Forelimb muscle (tissue), 1 donor: ENCODE data around the gene CAMTA1. TPM values are rescaled to one million over a fixed set of nuclear protein-coding genes. Genes with fewer than 3 reads are reported as not detected.

Source experiments
- DNase-seq: peaks from one replicate; pipeline ENCODE4 v3.0.0-alpha.2; 2013; ENCODE audit warnings: low read depth
- polyA plus RNA-seq: library from polyadenylated mRNA; unstranded; fragments of 120-200 nt; gene quantifications from one replicate; pipeline ENCODE4 v1.2.1, GENCODE V29; 2013; ENCODE audit not compliant: insufficient read length

CAMTA1 gene
- polyA plus RNA-seq, 1 donor = 43.5 TPM

GRCh38 chr1:7449750-7450149 lies 664.5 kb downstream of the CAMTA1 start:
- DNase-seq = no peak

- no peak for DNase-seq
These were observed 665.6 kb downstream of the CAMTA1 start for GRCh38 chr1:7450838-7451237.

DNA sequence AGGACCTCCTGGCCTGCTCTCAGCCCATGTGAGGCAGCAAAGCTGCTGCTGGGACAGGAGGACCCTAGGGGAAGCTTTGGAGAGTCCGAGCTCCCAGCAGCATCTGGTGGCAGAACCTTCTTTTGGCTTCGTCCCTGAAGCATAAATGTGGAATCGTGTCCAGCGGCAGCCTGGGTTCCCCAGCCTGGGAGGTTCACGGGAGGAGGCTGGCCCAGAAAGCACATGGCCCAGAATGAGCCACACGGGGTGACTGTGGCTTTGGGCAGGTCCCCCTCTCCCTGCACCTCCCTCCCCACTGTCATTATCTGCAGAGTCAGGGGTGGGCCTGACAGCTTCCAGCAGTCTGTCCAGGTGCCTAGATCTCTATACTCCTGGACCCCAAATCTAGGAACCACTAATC lies 667.8 kb downstream of the CAMTA1 start:
- DNase-seq = no peak

GRCh38 chr1:7454052-7454815 lies 669.0 kb downstream of the CAMTA1 start:
- DNase-seq = no peak

GRCh38 chr1:7454895-7455784 lies 669.9 kb downstream of the CAMTA1 start:
- DNase-seq = no peak

GRCh38 chr1:7455796-7456721 lies 670.8 kb downstream of the CAMTA1 start:
- no peak for DNase-seq

- no peak for DNase-seq
These were observed 671.4 kb downstream of the CAMTA1 start for GRCh38 chr1:7456722-7457082.

GRCh38 chr1:7457811-7458210 lies 672.6 kb downstream of the CAMTA1 start:
- DNase-seq = no peak

GRCh38 chr1:7458946-7459345 lies 673.7 kb downstream of the CAMTA1 start:
- no peak for DNase-seq

GRCh38 chr1:7459914-7460313 lies 674.7 kb downstream of the CAMTA1 start:
- DNase-seq = no peak

- DNase-seq = no peak
These were observed 675.6 kb downstream of the CAMTA1 start for GRCh38 chr1:7460807-7461206.

DNA sequence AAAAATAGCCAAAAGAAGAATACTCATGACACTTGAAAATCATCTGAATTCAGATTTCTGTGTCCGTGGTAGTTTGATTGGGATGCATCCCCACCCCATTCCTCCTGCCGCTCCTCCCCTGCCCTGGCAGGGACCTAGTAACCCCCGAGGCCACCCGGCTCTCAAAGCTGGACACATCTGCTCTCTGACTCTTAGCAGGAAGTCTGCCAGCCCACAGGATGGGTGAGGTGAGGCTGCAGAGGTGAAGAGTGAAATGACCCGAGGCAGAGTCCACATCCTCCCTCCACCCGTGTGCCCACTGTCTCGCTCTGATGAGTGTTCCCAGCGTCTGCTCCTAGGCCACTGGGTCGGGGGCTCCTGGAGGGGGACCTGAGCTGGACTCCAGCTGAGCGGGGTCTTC lies 677.4 kb downstream of the CAMTA1 start:
- DNase-seq = no peak

DNA sequence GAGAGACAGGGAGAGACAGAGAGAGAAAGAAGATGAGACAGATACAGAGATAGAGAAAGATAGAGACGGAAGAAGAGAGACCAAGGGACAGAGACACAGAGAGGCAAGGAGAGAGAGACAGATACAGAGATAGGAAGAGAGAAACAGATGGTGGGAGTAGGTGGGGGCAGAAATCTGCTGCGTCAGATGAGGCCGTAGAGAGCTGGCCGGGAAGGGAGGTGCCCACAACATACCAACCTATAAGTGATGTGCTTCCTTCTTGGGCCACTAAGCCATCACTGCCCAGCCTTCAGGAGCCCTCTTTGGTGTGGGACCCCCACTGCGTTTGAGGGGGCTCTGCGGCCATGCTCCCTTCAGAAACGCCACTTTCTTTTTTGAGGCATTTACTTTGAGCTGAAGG lies 678.3 kb downstream of the CAMTA1 start:
- DNase-seq = no peak

GRCh38 chr1:7464736-7465135 lies 679.5 kb downstream of the CAMTA1 start:
- no peak for DNase-seq

DNA sequence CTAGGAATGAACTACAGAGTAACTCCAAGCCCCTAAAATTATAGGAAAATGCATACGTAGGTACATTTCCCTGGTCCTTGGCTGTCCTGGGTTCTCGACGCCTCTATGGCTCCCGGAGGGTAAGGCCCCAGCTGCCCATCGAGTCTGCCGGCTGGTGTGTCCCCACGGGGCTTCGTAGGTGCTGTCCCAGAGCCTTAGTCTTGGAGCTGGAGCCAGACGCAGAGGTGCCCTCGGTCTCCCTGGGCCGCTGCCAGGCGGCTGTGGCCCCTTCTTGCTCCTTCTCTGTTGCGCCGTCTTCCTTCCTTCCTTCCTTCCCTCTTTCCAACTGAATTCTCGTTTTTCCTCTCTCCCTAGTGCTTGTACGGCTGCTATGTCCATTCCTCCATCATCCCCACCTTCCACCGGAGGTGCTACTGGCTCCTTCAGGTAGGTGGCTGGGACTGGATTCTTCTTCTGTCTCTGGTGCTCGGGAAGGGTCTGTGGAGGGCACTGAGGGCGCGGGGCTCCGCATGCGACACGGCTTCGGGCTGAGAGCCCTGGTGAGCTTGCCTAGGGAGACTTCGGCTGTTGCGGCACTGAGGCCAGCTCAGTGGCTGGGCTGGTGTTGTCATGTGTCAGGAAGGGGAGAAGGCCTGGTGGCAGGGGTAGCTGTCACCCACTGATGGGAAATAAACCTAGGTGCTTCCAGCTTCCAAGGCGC lies 682.4 kb downstream of the CAMTA1 start:
- DNase-seq = no peak

DNA sequence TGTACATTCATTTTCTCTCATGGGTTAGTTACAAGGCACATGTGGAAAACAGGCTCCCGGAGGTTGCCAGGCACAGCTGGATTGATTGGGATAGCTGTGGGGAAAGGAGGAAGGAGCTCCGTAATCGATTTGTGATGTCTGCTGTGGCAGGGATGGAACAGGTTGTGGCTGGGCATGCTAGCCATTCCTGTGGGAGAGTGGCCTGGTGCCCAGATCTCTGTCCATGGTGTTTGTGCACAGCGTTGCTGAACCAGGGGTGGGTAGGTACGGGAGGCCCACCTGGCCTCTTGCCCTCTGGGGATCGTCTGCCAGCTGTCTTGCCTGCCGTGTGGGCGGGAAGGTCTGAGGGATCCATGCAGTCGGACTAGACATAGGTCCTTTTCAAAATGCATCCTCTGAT lies 683.0 kb downstream of the CAMTA1 start:
- no peak for DNase-seq

DNA sequence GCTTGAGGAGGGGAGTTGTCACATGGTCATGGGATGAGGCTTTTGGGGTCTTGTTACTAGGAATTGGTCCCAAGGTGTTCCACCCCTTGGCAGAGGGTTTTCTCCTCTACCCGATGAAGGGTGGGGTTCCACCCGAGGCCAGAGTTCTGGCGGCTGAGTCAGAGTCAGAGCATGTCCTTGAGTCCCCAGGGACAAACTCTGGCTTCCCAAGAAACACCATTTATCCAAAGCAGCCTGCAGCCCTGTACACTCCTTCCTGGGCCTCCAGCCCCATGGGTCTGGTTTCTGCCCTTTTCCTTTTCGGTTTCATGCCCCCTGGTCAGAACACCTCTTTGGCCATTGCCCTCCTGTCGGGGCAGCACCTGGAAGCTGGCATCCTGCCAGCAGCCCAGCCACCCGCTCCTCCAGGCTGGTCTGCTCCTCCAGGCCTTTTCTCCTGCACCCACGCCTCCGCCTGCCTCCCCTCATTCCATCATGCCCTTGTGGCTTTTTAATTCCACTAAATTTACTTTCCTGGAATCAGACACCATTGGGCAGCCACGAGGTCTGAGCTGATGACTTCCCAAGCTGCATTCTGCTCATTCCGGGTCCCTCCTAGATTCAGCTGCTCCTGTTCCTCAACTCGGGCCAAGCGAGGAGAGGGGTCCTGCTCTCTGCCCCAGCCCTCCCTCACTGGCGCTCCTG lies 684.1 kb downstream of the CAMTA1 start:
- DNase-seq = no peak

DNA sequence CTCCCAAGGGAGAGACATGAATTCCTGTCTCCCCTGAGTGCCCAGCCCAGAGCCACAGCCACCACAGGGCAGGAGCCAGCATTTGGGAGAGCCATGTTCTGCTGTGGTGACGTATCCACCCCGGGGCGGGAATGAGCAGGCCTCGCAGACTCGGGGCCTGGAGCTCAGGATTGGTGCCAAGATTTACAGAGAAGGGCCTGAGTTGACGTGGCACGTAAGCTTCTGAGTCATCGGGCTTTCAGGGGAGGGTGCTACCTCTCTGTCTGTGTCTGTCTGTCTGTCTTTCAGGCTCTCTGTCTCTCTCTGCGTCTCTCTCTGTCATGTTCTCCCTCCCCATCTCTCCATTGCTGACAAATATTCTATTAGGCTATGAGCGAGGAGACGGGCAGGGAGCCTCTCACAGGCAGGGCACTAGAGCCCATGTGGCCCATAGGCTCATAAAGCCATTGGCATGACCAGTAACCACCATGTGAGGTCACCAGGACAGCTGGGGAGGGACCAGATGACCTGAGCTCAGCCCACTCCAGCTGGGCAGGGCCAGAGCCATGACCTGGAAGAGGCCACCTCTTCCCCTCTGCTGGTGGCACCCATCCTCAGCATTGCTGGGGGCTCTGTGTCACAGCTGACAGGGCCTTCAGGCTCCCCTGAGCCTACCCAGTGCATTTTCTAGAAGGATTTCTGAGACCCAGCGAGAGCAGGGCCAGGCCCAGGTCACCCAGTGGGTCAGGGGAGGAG lies 685.8 kb downstream of the CAMTA1 start:
- no peak for DNase-seq

DNA sequence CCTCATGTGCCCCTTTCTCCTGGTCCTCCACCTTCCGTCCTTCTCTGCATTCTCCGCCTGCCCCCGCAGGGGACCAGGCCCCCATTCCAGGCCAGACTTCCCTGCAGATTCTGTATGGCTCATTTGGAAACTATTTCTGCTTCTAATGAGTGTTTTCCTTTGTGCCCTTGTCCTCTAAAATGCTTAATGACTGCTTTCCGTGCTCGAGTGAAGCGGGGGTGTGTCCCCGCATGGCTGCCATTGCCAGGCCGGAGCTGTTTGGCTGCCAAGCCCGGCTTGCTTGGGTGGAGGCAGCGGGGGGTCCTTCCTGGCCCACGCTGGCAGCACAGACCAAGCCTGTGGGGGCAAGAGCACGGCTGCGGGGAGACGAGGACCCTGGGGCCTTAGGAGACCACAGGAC lies 686.6 kb downstream of the CAMTA1 start:
- no peak for DNase-seq
